IPS-NIHi11 (cell line): ENCODE results near the gene GDA.

Experiments
- DNase-seq: peaks from one replicate; pipeline ENCODE4 v3.0.0; 2012; ENCODE audit warnings: mixed read lengths, low spot score

GDA gene

GRCh38 chr9:72149231-72149975, at the start of gene GDA:
TSS of gene GDA (plus strand) at chr9:72149440. CDS start at chr9:72149560, 120 bp downstream.
- DNase-seq: peak; percentile 83

GRCh38 chr9:72102520-72102919, 46.7 kb upstream of the GDA start:
- no peak for DNase-seq

- no peak for DNase-seq
These were observed 36.2 kb upstream of the GDA start for GRCh38 chr9:72113056-72113455.

- DNase-seq: no peak
These were observed 29.4 kb upstream of the GDA start for GRCh38 chr9:72119853-72120252.

- no peak for DNase-seq
These were observed 24.3 kb upstream of the GDA start for GRCh38 chr9:72124947-72125346.

GRCh38 chr9:72127753-72128152, 21.5 kb upstream of the GDA start:
- no peak for DNase-seq

- DNase-seq: no peak
These were observed 20.7 kb upstream of the GDA start for GRCh38 chr9:72128526-72128925.

- no peak for DNase-seq
These were observed 19.7 kb upstream of the GDA start for GRCh38 chr9:72129271-72130156.

- no peak for DNase-seq
These were observed 18.9 kb upstream of the GDA start for GRCh38 chr9:72130321-72130720.

GRCh38 chr9:72131206-72131605, 18.0 kb upstream of the GDA start:
- DNase-seq: no peak

GRCh38 chr9:72132052-72132451, 17.2 kb upstream of the GDA start:
- DNase-seq: peak; percentile 22

GRCh38 chr9:72133365-72134035, 15.7 kb upstream of the GDA start:
- no peak for DNase-seq

GRCh38 chr9:72134801-72135200, 14.4 kb upstream of the GDA start:
- DNase-seq: no peak

- no peak for DNase-seq
These were observed 11.4 kb upstream of the GDA start for GRCh38 chr9:72137697-72138365.

- DNase-seq: no peak
These were observed 10.0 kb upstream of the GDA start for GRCh38 chr9:72139226-72139625.

GRCh38 chr9:72140586-72140985, 8.7 kb upstream of the GDA start:
- no peak for DNase-seq

GRCh38 chr9:72141484-72141883, 7.8 kb upstream of the GDA start:
- DNase-seq: no peak

- DNase-seq: no peak
These were observed 4.3 kb upstream of the GDA start for GRCh38 chr9:72144756-72145492.

GRCh38 chr9:72145733-72146505, 3.3 kb upstream of the GDA start:
- no peak for DNase-seq

GRCh38 chr9:72147676-72148075, 1.6 kb upstream of the GDA start:
- DNase-seq: no peak

GRCh38 chr9:72150127-72150526, 887 bp downstream of the GDA start:
- DNase-seq: no peak
